Measurements from ENCODE around the gene GRIN2B.

- TF ChIP-seq, protein P1, sequence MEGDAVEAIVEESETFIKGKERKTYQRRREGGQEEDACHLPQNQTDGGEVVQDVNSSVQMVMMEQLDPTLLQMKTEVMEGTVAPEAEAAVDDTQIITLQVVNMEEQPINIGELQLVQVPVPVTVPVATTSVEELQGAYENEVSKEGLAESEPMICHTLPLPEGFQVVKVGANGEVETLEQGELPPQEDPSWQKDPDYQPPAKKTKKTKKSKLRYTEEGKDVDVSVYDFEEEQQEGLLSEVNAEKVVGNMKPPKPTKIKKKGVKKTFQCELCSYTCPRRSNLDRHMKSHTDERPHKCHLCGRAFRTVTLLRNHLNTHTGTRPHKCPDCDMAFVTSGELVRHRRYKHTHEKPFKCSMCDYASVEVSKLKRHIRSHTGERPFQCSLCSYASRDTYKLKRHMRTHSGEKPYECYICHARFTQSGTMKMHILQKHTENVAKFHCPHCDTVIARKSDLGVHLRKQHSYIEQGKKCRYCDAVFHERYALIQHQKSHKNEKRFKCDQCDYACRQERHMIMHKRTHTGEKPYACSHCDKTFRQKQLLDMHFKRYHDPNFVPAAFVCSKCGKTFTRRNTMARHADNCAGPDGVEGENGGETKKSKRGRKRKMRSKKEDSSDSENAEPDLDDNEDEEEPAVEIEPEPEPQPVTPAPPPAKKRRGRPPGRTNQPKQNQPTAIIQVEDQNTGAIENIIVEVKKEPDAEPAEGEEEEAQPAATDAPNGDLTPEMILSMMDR (IDR thresholded peaks at IDR 0.05) = no peak
- TF ChIP-seq, protein P2, sequence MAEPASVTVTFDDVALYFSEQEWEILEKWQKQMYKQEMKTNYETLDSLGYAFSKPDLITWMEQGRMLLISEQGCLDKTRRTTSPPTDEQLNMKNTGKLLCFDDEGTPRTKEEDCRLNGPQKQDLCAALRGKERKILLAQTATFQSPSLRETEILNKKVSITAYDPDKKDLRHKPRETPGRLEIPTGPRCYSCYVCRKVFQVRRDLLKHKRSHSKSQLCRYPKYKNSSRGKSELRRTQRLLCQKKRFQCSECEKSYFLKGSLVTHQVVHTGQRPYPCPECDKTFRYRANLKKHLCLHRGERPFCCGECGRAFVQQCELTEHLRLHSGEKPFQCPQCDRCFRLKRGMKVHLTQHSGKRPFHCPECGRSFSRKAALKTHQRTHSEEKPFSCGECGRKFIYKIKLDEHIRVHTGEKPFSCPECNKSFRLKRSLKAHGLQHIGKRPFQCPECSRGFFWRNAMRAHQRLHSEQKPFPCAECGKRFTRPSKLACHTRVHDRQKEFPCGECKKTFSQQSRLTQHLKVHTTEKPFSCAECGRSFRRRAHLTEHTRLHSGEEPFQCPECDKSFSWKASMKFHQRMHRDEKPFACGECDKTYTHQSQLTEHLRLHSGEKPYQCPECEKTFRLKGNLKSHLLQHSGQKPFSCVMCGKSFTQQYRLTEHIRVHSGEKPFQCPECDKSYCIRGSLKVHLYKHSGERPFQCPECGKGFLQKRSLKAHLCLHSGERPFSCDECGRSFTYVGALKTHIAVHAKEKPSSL (CRISPR knock-in tag; conservative IDR thresholded peaks at IDR 0.05) = no peak
- no peak for TF ChIP-seq ZBTB21 (CRISPR knock-in tag; IDR thresholded peaks at IDR 0.05; ENCODE audit: borderline replicate concordance)
- no peak for TF ChIP-seq ZNF671 (CRISPR knock-in tag; IDR thresholded peaks at IDR 0.05)
- no peak for TF ChIP-seq IRF1 (CRISPR knock-in tag; IDR thresholded peaks at IDR 0.05)
- no peak for TF ChIP-seq ZNF263 (CRISPR knock-in tag; IDR thresholded peaks at IDR 0.05; ENCODE audit: low read depth)
- TF ChIP-seq, protein P3, sequence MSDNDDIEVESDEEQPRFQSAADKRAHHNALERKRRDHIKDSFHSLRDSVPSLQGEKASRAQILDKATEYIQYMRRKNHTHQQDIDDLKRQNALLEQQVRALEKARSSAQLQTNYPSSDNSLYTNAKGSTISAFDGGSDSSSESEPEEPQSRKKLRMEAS (CRISPR knock-in tag; IDR thresholded peaks at IDR 0.05) = no peak
- TF ChIP-seq ZNF512 (CRISPR knock-in tag; IDR thresholded peaks at IDR 0.05; ENCODE audit: borderline replicate concordance) = no peak
- TF ChIP-seq, protein P4, sequence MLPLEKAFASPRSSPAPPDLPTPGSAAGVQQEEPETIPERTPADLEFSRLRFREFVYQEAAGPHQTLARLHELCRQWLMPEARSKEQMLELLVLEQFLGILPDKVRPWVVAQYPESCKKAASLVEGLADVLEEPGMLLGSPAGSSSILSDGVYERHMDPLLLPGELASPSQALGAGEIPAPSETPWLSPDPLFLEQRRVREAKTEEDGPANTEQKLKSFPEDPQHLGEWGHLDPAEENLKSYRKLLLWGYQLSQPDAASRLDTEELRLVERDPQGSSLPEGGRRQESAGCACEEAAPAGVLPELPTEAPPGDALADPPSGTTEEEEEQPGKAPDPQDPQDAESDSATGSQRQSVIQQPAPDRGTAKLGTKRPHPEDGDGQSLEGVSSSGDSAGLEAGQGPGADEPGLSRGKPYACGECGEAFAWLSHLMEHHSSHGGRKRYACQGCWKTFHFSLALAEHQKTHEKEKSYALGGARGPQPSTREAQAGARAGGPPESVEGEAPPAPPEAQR (CRISPR knock-in tag; IDR thresholded peaks at IDR 0.05) = no peak
- no peak for TF ChIP-seq FOXK1 (CRISPR knock-in tag; IDR thresholded peaks at IDR 0.05)
- TF ChIP-seq, protein P5, sequence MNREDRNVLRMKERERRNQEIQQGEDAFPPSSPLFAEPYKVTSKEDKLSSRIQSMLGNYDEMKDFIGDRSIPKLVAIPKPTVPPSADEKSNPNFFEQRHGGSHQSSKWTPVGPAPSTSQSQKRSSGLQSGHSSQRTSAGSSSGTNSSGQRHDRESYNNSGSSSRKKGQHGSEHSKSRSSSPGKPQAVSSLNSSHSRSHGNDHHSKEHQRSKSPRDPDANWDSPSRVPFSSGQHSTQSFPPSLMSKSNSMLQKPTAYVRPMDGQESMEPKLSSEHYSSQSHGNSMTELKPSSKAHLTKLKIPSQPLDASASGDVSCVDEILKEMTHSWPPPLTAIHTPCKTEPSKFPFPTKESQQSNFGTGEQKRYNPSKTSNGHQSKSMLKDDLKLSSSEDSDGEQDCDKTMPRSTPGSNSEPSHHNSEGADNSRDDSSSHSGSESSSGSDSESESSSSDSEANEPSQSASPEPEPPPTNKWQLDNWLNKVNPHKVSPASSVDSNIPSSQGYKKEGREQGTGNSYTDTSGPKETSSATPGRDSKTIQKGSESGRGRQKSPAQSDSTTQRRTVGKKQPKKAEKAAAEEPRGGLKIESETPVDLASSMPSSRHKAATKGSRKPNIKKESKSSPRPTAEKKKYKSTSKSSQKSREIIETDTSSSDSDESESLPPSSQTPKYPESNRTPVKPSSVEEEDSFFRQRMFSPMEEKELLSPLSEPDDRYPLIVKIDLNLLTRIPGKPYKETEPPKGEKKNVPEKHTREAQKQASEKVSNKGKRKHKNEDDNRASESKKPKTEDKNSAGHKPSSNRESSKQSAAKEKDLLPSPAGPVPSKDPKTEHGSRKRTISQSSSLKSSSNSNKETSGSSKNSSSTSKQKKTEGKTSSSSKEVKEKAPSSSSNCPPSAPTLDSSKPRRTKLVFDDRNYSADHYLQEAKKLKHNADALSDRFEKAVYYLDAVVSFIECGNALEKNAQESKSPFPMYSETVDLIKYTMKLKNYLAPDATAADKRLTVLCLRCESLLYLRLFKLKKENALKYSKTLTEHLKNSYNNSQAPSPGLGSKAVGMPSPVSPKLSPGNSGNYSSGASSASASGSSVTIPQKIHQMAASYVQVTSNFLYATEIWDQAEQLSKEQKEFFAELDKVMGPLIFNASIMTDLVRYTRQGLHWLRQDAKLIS (CRISPR knock-in tag; IDR thresholded peaks at IDR 0.05; ENCODE audit: borderline replicate concordance) = no peak
- no peak for TF ChIP-seq ZNF281 (CRISPR knock-in tag; IDR thresholded peaks at IDR 0.05)
- no peak for TF ChIP-seq CREB1 (CRISPR knock-in tag; IDR thresholded peaks at IDR 0.05)
- TF ChIP-seq FOXJ3 (CRISPR knock-in tag; IDR thresholded peaks at IDR 0.05; ENCODE audit: borderline replicate concordance) = no peak
These were observed 23.8 kb downstream of the GRIN2B start for GRCh38 chr12:13957576-13957975.

Measured in WTC11 (cell line).